Ovary (tissue), 9 donors: ENCODE results near the gene CRB1. TPM values are rescaled to one million over a fixed set of nuclear protein-coding genes. Genes with fewer than 3 reads are reported as not detected.

Source experiments
- DNase-seq, 5 donors: peaks; one replicate each; pipeline ENCODE4 v3.0.0-alpha.2; 2019 to 2020
- H3K27ac ChIP-seq, 2 donors: fragments of 200-600 bp; one replicate each; pipeline versions ENCODE4 v1.5.1 to v1.8.0; 2019 to 2022
- H3K27me3 ChIP-seq: fragments of 200-600 bp; one replicate; pipeline ENCODE4 v1.8.0; 2022
- H3K36me3 ChIP-seq: fragments of 200-600 bp; sonication (generic); one replicate; pipeline ENCODE4 v1.5.1; 2019
- H3K4me1 ChIP-seq: one replicate; pipeline ENCODE4 v1.8.1; 2013; ENCODE audit warnings: mild to moderate bottlenecking, moderate library complexity; ENCODE audit not compliant: insufficient read depth
- H3K4me3 ChIP-seq: fragments of 200-600 bp; sonication (generic); one replicate; pipeline ENCODE4 v1.5.1; 2017
- H3K9me3 ChIP-seq, 2 donors: fragments of 200-600 bp in 1 of 2; sonication (generic) in 1 of 2; one replicate each; pipeline versions ENCODE4 v1.5.1 to v1.8.1; 2013 to 2019; ENCODE audit warnings: mild to moderate bottlenecking in 1 of 2, moderate library complexity in 1 of 2
- CTCF ChIP-seq, 3 donors: fragments of 450-650 bp in 2 of 3; fragments of 200-600 bp in 1 of 3; IDR thresholded peaks; one replicate each; pipeline versions ENCODE4 v1.5.1 to v1.8.0; 2016 to 2022; ENCODE audit warnings: antibody characterized with exemption in 3 of 3, mild to moderate bottlenecking in 1 of 3
- EP300 ChIP-seq: sonication (generic); formaldehyde crosslinking; IDR thresholded peaks from one replicate; pipeline ENCODE4 v1.6.1; 2017; ENCODE audit warnings: antibody characterized with exemption
- POLR2A ChIP-seq: fragments of 450-650 bp; IDR thresholded peaks from one replicate; pipeline ENCODE4 v1.6.1; 2017; ENCODE audit warnings: antibody characterized with exemption, mild to moderate bottlenecking, moderate library complexity
- WGBS, 3 donors: extraction: QIAGEN DNeasy Blood & Tissue Kit in 1 of 3; methylation state at CpG; one replicate each; pipeline versions ENCODE4 v1.1.5 to v1.1.7; 2013 to 2017; 5-methylcytosine and 5-hydroxymethylcytosine counted together
- intact Hi-C, 4 donors: fragments of 100-400 bp; cut with DNase I; formaldehyde crosslinking; loops; one replicate each; pipeline versions ENCODE4 v1.11.0 to v1.15.1; 2022 to 2023
- polyA plus RNA-seq, 2 donors: library from polyadenylated mRNA; stranded (reverse); fragments of 200-250 nt in 1 of 2; fragments of 350-450 nt in 1 of 2; fragmentation: Illumina TruSeq in 1 of 2; extraction: RNeasy Lipid Tissue Mini Kit (QIAGEN cat#74804) in 1 of 2; gene quantifications; one replicate each; pipeline ENCODE4 v1.2.3, GENCODE V29; 2013 to 2014
- small RNA-seq: library from RNA; depleted of rRNA; stranded (forward); fragments of <200 nt; gene quantifications from one replicate; pipeline ENCODE3, GENCODE V24; 2016
- total RNA-seq, 7 donors: library from RNA; depleted of rRNA in 2 of 7; stranded (reverse); fragments of >200 nt in 2 of 7; fragmentation: NEBNext Ultra II Directional in 3 of 7; extraction: Animal tissue kit (Norgen Biotek cat#: 25700) in 3 of 7; gene quantifications; one replicate each; pipeline versions ENCODE4 v1.1.0 to v1.2.4, GENCODE V29; 2016 to 2023
- donor health status: DM: no; HTN: no; CAD: no; lungs with moderate emphysema.
- donor health status: DM: no; HTN: no; CAD: no.
- donor health status: Bipolar disorder and iron deficiency.
- donor health status: DM: yes; HTN: yes; CAD: no.
- donor health status: DM: no; HTN: no; CAD: no.
- donor health status: DM: yes; HTN: yes; CAD: no.

The CRB1 gene
- total and polyA plus RNA-seq, 9 donors: 0.60 to 4.0 (median 1.1) TPM

GRCh38 chr1:197521118-197521739 lies 253.2 kb downstream of the CRB1 start:
- no peak for TF ChIP-seq POLR2A
- TF ChIP-seq CTCF (IDR thresholded peaks at IDR 0.05): peak in 2 of 3 donors; percentile 23 to 31
- no peak for TF ChIP-seq EP300
- intact Hi-C loops: loop anchor here in 1 of 4 donors (10.0 kb wide), 1 partner anchor 944 kb away; no protein-coding TSS in a partner anchor
- H3K4me1 ChIP-seq: no peaks in the 10 kb centered on the region
- H3K36me3 ChIP-seq: no peaks in the 10 kb centered on the region
- no peak for DNase-seq
- H3K9me3 ChIP-seq: no peaks in the 10 kb centered on the region
- no peak overlapping the region for H3K27ac ChIP-seq
- 76 to 78% (median 76%) methylated on average over 2 of the region's 2 CpGs for WGBS, 3 donors
- no peaks in the 10 kb centered on the region for H3K27me3 ChIP-seq
- no peak overlapping the region for H3K4me3 ChIP-seq

- DNase-seq: no peak
- no peaks in the 10 kb centered on the region for H3K36me3 ChIP-seq
- TF ChIP-seq CTCF (IDR thresholded peaks at IDR 0.05) (peak; percentile 28 to 52 (median 33)), EP300 (no peak), POLR2A (no peak)
- H3K27me3 ChIP-seq: no peaks in the 10 kb centered on the region
- WGBS, 3 donors: 59 to 62% (median 61%) methylated on average over 4 of the region's 4 CpGs
- no peak overlapping the region for H3K4me3 ChIP-seq
- intact Hi-C loops: loop anchor here in 1 of 4 donors (10.0 kb wide), 1 partner anchor 938 kb away; no protein-coding TSS in a partner anchor
- H3K9me3 ChIP-seq: no peaks in the 10 kb centered on the region
- no peak overlapping the region for H3K27ac ChIP-seq
- H3K4me1 ChIP-seq: no peaks in the 10 kb centered on the region
These were observed 258.8 kb downstream of the CRB1 start for GRCh38 chr1:197526736-197527371.

Small RNA genes lying within 50 kb of the gene (small RNA-seq; reads per million reads assigned to genes)
- gene MRPS21P3: not detected

Other genes with a start within 250 kb of the CRB1 start
- gene F13B, start 201.0 kb upstream of the CRB1 start, total RNA-seq: not detected
- gene F13B, start 201.0 kb upstream of the CRB1 start, polyA plus RNA-seq: not detected
- gene ASPM, start 121.6 kb upstream of the CRB1 start, total RNA-seq: under 1 TPM; 0.10 to 0.89 (median 0.33) TPM
- under 1 TPM; 0.31 to 0.75 TPM for gene ASPM, start 121.6 kb upstream of the CRB1 start, polyA plus RNA-seq
- 10 to 100 TPM; 11.4 to 21.5 (median 15.2) TPM for gene ZBTB41, start 67.0 kb upstream of the CRB1 start, total RNA-seq
- gene ZBTB41, start 67.0 kb upstream of the CRB1 start, polyA plus RNA-seq: 1 to 10 TPM; 4.9 to 5.6 TPM